T1000 (cell line): Measurements from ENCODE around the gene THSD4.

ENCODE experiments used
- DNase-seq: peaks from one replicate; lab custom pipeline; 2025; ENCODE audit warnings: mixed read lengths; lab: John Stamatoyannopoulos, UW

THSD4 gene

GRCh38 chr15:71626596-71627088 is 511.4 kb downstream of the THSD4 start:
- no peak for DNase-seq

- DNase-seq, result no peak
These were observed 511.9 kb downstream of the THSD4 start for GRCh38 chr15:71627188-71627587.

GRCh38 chr15:71627604-71628003 is 512.3 kb downstream of the THSD4 start:
- no peak for DNase-seq

- DNase-seq, result no peak
These were observed 513.9 kb downstream of the THSD4 start for GRCh38 chr15:71628988-71629770.

GRCh38 chr15:71629781-71630474 is 514.7 kb downstream of the THSD4 start:
- no peak for DNase-seq

GRCh38 chr15:71630475-71630809 is 515.2 kb downstream of the THSD4 start:
- no peak for DNase-seq

- DNase-seq, result no peak
These were observed 517.4 kb downstream of the THSD4 start for GRCh38 chr15:71632576-71633195.

GRCh38 chr15:71634820-71635560 is 519.7 kb downstream of the THSD4 start:
- no peak for DNase-seq

- DNase-seq, result no peak
These were observed 520.5 kb downstream of the THSD4 start for GRCh38 chr15:71635735-71636134.

GRCh38 chr15:71638876-71639275 is 523.6 kb downstream of the THSD4 start:
- DNase-seq, result no peak

- no peak for DNase-seq
These were observed 524.2 kb downstream of the THSD4 start for GRCh38 chr15:71639471-71639870.

- no peak for DNase-seq
These were observed 528.6 kb downstream of the THSD4 start for GRCh38 chr15:71643918-71644317.

- no peak for DNase-seq
These were observed 531.7 kb downstream of the THSD4 start for GRCh38 chr15:71646767-71647486.

- DNase-seq, result no peak
These were observed 532.2 kb downstream of the THSD4 start for GRCh38 chr15:71647487-71647808.

- no peak for DNase-seq
These were observed 532.8 kb downstream of the THSD4 start for GRCh38 chr15:71648095-71648494.

- DNase-seq, result no peak
These were observed 534.6 kb downstream of the THSD4 start for GRCh38 chr15:71649894-71650293.

- DNase-seq, result no peak
These were observed 535.3 kb downstream of the THSD4 start for GRCh38 chr15:71650603-71651002.

- no peak for DNase-seq
These were observed 536.5 kb downstream of the THSD4 start for GRCh38 chr15:71651750-71652186.

GRCh38 chr15:71654042-71654719 is 538.9 kb downstream of the THSD4 start:
- DNase-seq, result no peak

GRCh38 chr15:71654720-71655174 is 539.5 kb downstream of the THSD4 start:
- DNase-seq, result no peak

GRCh38 chr15:71656425-71656824 is 541.2 kb downstream of the THSD4 start:
- no peak for DNase-seq
